Mesendoderm (in vitro differentiated cells): ENCODE data around the gene LIPI. TPM values are rescaled to one million over a fixed set of nuclear protein-coding genes. Genes with fewer than 3 reads are reported as not detected.
"Not testable (repeated sequence)": the region's sequence is repeated elsewhere in the genome, so short reads cannot be mapped to it uniquely, and the experiment has no call there.

Experiments
- DNase-seq: peaks from one replicate; pipeline ENCODE4 v3.0.0; 2013
- H2AK5ac ChIP-seq: 2 replicates; pipeline ENCODE4 v1.6.1; 2013; ENCODE audit warnings: low read length, inconsistent platforms
- H2BK120ac ChIP-seq: 2 replicates; pipeline ENCODE4 v1.6.1; 2013; ENCODE audit warnings: low read depth, mild to moderate bottlenecking, low read length, moderate library complexity, mixed read lengths
- H2BK15ac ChIP-seq: replicated peaks from 2 replicates; pipeline ENCODE4 v1.6.1; 2013; ENCODE audit warnings: low read depth, mild to moderate bottlenecking, moderate library complexity
- H2BK5ac ChIP-seq: 2 replicates; pipeline ENCODE4 v1.6.1; 2013; ENCODE audit warnings: low read length, inconsistent platforms
- H3K18ac ChIP-seq: 2 replicates; pipeline ENCODE4 v1.6.1; 2013; ENCODE audit warnings: mild to moderate bottlenecking, low read length, mixed read lengths
- H3K23ac ChIP-seq: one replicate; pipeline ENCODE4 v1.6.1; 2013; ENCODE audit warnings: low read length
- H3K27ac ChIP-seq: 2 replicates; pipeline ENCODE4 v1.5.1; 2013; ENCODE audit warnings: low read depth, mild to moderate bottlenecking, inconsistent platforms, low read length, moderate library complexity
- H3K27me3 ChIP-seq: 2 replicates; pipeline ENCODE4 v1.6.1; 2013; ENCODE audit warnings: low read length, control low read depth, mild to moderate bottlenecking, inconsistent platforms; ENCODE audit not compliant: insufficient read depth, poor library complexity
- H3K36me3 ChIP-seq: 2 replicates; pipeline ENCODE4 v1.6.1; 2013; ENCODE audit warnings: low read length, inconsistent platforms; ENCODE audit not compliant: control insufficient read depth, insufficient read depth
- H3K4ac ChIP-seq: one replicate; pipeline ENCODE4 v1.6.1; 2013; ENCODE audit warnings: low read depth, mild to moderate bottlenecking, low read length, moderate library complexity
- H3K4me1 ChIP-seq: 2 replicates; pipeline ENCODE4 v1.6.1; 2013; ENCODE audit warnings: low read depth, low read length, inconsistent platforms; ENCODE audit not compliant: control insufficient read depth
- H3K4me2 ChIP-seq: 2 replicates; pipeline ENCODE4 v1.6.1; 2013; ENCODE audit warnings: low read length
- H3K4me3 ChIP-seq: 2 replicates; pipeline ENCODE4 v1.5.1; 2013; ENCODE audit warnings: mild to moderate bottlenecking, low read length
- H3K56ac ChIP-seq: one replicate; pipeline ENCODE4 v1.6.1; 2013; ENCODE audit warnings: low read length
- H3K79me1 ChIP-seq: 2 replicates; pipeline ENCODE4 v1.6.1; 2013; ENCODE audit warnings: low read length, inconsistent platforms
- H3K79me2 ChIP-seq: 2 replicates; pipeline ENCODE4 v1.6.1; 2013; ENCODE audit warnings: mild to moderate bottlenecking, low read length; ENCODE audit not compliant: control insufficient read depth, insufficient read depth
- H3K9ac ChIP-seq: 2 replicates; pipeline ENCODE4 v1.6.1; 2013; ENCODE audit warnings: low read length, inconsistent platforms
- H4K5ac ChIP-seq: one replicate; pipeline ENCODE4 v1.6.1; 2013; ENCODE audit warnings: low read length
- H4K8ac ChIP-seq: one replicate; pipeline ENCODE4 v1.6.1; 2013; ENCODE audit warnings: low read depth, mild to moderate bottlenecking, control low read depth, low read length, moderate library complexity
- WGBS: extraction: QIAGEN DNeasy Blood & Tissue Kit; methylation state at CpG from one replicate; pipeline ENCODE4 v1.1.7; 2013; ENCODE audit warnings: low lambda C conversion rate, missing lambda C conversion rate; ENCODE audit not compliant: insufficient coverage; ENCODE audit errors: extremely low coverage; 5-methylcytosine and 5-hydroxymethylcytosine counted together
- small RNA-seq: library from polyadenylated mRNA; stranded (forward); fragments of <200 nt; extraction: miRNeasy Mini kit (QIAGEN cat#:217004); gene quantifications from one replicate; pipeline ENCODE3, GENCODE V24; 2013; ENCODE audit not compliant: insufficient read depth

LIPI gene

DNA sequence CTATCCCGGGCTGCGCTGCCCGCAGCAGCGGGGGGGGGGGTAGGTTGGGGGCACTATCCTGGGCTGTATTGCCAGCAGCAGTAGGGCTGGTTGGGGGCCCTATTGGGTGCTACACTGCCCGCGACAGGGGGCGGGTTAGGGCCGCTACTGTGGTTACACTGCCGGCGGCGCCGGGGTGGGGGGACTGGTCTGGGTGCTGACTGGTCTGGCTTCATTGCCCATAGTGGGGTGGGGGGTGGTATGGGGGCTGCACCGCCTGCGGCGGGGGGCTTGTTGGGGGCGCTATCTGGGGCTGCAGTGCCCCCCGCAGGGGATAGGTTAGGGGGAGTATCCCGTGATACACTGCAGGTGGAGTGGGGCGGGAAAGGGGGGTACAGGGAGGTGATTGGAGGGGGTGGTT, 148.1 kb downstream of the LIPI start:
- not testable (repeated sequence) for H2AK5ac ChIP-seq, H3K9ac ChIP-seq, H2BK5ac ChIP-seq, H4K5ac ChIP-seq, H3K27me3 ChIP-seq, H3K79me1 ChIP-seq, H3K4me1 ChIP-seq, H3K36me3 ChIP-seq, H3K56ac ChIP-seq, H2BK15ac ChIP-seq, H3K18ac ChIP-seq, H3K4ac ChIP-seq, H3K4me3 ChIP-seq, DNase-seq, H3K23ac ChIP-seq, H4K8ac ChIP-seq, H3K4me2 ChIP-seq, H3K27ac ChIP-seq, H3K79me2 ChIP-seq, H2BK120ac ChIP-seq
- no CpG with 5 or more reads among the region's 19 CpGs for WGBS

DNA sequence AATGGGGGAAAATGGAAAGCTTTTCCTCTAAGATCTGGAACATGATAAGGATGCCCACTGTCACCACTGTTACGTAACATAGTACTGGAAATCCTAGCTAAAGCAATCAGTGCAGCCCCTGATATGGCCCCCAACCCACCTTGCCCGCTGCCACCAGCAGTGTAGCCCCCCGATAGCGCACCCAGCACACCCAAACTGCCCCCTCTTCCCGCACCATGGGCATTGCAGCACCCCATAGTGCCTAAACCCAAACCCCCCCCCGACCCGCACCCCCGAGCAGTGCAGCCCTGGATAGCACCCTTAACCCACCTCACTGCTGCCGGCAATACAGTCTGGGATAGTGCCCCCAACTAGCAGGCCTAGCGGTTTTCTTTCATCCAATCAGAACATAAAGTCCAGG, 148.9 kb downstream of the LIPI start:
- not testable (repeated sequence) for H3K56ac ChIP-seq, H3K18ac ChIP-seq, H4K8ac ChIP-seq, H3K4ac ChIP-seq, H2AK5ac ChIP-seq, H3K9ac ChIP-seq, H3K23ac ChIP-seq, H3K4me2 ChIP-seq, H3K79me2 ChIP-seq, H4K5ac ChIP-seq, H2BK15ac ChIP-seq, H3K4me3 ChIP-seq, H3K27ac ChIP-seq, H2BK120ac ChIP-seq, DNase-seq, H3K27me3 ChIP-seq, H3K79me1 ChIP-seq, H3K36me3 ChIP-seq, H3K4me1 ChIP-seq, H2BK5ac ChIP-seq
- no CpG with 5 or more reads among the region's 10 CpGs for WGBS

DNA sequence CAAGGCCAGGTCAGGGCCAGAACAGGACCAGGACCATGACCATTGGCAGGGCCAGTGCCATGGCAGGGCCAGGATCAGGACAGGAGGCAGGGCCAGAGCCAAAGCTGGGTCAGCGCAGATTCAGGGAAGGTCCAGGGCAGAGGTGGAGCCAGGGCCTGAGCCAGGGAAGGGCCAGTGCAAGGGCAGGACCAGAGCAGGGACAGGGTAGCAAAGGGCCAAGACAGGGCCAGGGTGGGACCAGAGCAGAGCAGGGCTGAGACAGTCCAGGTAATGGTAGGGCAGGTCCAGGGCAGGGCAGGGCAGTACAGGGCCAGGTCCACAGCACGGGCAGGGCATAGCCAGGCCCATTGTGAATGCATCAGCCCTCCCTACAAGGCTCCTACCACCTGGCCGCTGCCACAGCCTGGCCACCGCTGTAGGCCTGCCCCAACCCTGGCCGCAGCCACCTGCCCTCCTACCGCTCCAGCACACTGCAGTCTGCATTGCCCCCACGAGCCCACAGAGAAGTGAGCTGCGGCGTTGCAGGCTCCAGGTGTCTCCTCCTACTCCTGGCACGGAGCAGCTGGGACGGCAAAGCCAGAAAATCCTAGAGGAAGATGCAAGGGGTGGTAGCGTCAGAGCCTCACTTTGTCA, 151.6 kb downstream of the LIPI start:
- H3K27me3 ChIP-seq, H3K4me1 ChIP-seq, H3K4me2 ChIP-seq, H2AK5ac ChIP-seq, DNase-seq, H2BK120ac ChIP-seq, H3K23ac ChIP-seq, H3K27ac ChIP-seq, H3K4ac ChIP-seq, H3K36me3 ChIP-seq, H4K8ac ChIP-seq, H3K9ac ChIP-seq, H3K56ac ChIP-seq, H4K5ac ChIP-seq, H2BK15ac ChIP-seq, H3K18ac ChIP-seq, H3K4me3 ChIP-seq, H2BK5ac ChIP-seq, H3K79me1 ChIP-seq: not testable (repeated sequence)
- H3K79me2 ChIP-seq, result peaks cover 25% of the 10 kb centered on the region
- WGBS, result no CpG with 5 or more reads among the region's 12 CpGs

Small RNA genes within 50 kb of the gene (small RNA-seq; reads per million reads assigned to genes)
- not detected for gene RF01518
- gene RNA5SP488, result not detected
